Lower leg skin (tissue), 4 donors: ENCODE data around the gene SLC16A8. TPM values are rescaled to one million over a fixed set of nuclear protein-coding genes. Genes with fewer than 3 reads are reported as not detected.

Experiments
- DNase-seq, 2 donors: peaks; one replicate each; pipeline ENCODE4 v3.0.0-alpha.2; 2019; ENCODE audit warnings: low spot score in 2 of 2
- H3K4me3 ChIP-seq: fragments of 200-600 bp; sonication (generic); 2 replicates; pipeline ENCODE4 v1.5.1; 2017; ENCODE audit warnings: mild to moderate bottlenecking, low read depth; ENCODE audit not compliant: poor library complexity, severe bottlenecking
- POLR2A ChIP-seq, 2 donors: fragments of 450-650 bp; IDR thresholded peaks; one replicate each; pipeline ENCODE4 v1.6.1; 2016 to 2017; ENCODE audit warnings: antibody characterized with exemption in 2 of 2, mild to moderate bottlenecking in 1 of 2, moderate library complexity in 1 of 2
- whole genome bisulfite sequencing, 2 donors: methylation state at CpG; one replicate each; pipeline ENCODE4 v1.1.5; 2018; 5-methylcytosine and 5-hydroxymethylcytosine counted together
- intact Hi-C: fragments of 100-400 bp; cut with DNase I; formaldehyde crosslinking; loops from one replicate; pipeline ENCODE4 v1.15.0; 2023; ENCODE audit warnings: low total_unique reads
- total RNA-seq, 4 donors: library from RNA; depleted of rRNA; stranded (reverse); fragments of >200 nt; gene quantifications; one replicate each; pipeline ENCODE4 v1.1.0, GENCODE V29; 2016
- TF ChIP-seq, protein P1 (sequence below), 3 donors: fragments of 450-650 bp; IDR thresholded peaks; one replicate each; pipeline ENCODE4 v1.5.1; 2016; ENCODE audit warnings: antibody characterized with exemption in 3 of 3, mild to moderate bottlenecking in 3 of 3, moderate library complexity in 2 of 3

SLC16A8 gene
- total RNA-seq, 4 donors from 2014 or later: 0.13 to 0.80 (median 0.33) TPM

DNA sequence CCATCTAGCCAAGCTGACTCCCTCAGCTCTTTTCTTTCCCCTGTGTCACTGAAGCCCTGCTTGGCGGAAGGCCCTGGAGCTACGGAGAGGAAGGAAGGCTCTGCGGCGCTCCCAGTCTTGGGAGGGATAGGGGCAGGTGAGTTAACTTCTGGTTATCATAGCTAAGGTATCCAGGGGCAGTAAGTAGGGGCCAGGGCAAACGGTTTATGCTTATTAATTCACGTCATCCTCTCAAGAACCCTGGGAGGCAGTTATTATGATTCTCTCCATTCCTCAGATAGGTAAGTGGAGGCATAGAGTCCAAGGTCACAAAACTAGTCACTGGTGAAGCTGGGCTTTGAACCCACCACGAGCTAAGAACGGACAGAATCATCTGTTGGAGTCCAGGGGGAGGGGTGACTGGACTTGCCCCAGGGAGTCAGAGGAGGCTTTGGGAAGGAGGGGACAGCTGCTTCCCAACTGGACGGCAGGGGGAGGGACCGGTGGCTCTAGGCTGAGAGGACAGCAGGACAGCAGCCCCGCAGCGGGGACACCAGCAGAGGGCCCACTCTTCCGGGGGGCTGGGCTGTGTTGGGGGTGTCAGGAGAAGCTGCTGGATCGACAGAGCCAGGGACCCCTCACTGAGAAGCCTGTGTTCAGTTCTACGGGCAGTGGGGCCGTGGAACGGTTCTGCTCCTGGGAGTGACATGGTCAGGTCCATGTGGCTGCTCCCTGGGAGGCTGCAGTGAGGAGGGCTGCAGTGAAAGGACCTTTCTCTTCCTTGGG, 23.0 kb upstream of the SLC16A8 start:
- DNase-seq: no peak
- WGBS, 2 donors: 74 to 79% methylated on average over 17 of the region's 17 CpGs
- TF ChIP-seq POLR2A (IDR thresholded peaks at IDR 0.05): no peak
- TF ChIP-seq, protein P1, sequence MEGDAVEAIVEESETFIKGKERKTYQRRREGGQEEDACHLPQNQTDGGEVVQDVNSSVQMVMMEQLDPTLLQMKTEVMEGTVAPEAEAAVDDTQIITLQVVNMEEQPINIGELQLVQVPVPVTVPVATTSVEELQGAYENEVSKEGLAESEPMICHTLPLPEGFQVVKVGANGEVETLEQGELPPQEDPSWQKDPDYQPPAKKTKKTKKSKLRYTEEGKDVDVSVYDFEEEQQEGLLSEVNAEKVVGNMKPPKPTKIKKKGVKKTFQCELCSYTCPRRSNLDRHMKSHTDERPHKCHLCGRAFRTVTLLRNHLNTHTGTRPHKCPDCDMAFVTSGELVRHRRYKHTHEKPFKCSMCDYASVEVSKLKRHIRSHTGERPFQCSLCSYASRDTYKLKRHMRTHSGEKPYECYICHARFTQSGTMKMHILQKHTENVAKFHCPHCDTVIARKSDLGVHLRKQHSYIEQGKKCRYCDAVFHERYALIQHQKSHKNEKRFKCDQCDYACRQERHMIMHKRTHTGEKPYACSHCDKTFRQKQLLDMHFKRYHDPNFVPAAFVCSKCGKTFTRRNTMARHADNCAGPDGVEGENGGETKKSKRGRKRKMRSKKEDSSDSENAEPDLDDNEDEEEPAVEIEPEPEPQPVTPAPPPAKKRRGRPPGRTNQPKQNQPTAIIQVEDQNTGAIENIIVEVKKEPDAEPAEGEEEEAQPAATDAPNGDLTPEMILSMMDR (IDR thresholded peaks at IDR 0.05): no peak
- intact Hi-C loops: no loop called here
- H3K4me3 ChIP-seq: no peak overlapping the region

DNA sequence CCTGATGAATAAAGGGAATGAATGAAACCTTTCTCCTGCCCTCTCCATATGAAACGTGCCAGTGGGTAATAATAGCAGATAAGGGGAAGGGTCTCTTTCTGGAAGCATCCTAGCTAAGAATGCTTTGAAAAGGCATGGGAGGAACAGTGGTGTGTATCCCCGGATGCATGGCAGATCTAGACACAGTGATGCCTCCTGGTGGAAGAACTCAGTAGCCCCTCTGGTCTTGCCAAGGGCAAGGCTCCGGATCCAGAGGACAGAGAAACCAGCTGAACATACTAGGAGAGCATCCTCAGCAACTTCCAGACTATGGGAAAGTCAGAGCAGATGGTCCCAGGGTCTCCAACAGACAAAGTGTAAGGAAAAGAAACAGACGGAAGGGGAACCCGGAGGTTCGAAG, 20.1 kb upstream of the SLC16A8 start:
- DNase-seq: no peak
- 76 to 83% methylated on average over 6 of the region's 6 CpGs for WGBS, 2 donors
- no peak for TF ChIP-seq POLR2A (IDR thresholded peaks at IDR 0.05)
- TF ChIP-seq, protein P1 (IDR thresholded peaks at IDR 0.05): no peak
- intact Hi-C loops: no loop called here
- H3K4me3 ChIP-seq: no peak overlapping the region

DNA sequence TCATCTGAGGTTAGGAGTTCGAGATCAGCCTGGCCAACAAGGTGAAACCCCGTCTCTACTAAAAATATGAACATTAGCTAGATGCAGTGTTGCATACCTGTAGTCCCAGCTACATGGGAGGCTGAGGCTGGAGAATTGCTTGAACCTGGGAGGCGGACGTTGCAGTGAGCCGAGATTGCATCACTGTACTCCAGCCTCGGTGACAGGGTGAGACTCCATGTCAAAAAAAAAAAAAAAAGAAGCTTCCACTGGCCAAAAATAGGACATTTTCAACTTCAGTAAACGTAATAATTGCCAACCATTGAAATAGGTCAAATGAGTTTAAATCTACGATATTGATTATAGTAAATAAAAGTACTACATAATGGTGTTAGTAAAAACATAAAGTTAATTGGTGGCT, 19.7 kb upstream of the SLC16A8 start:
- WGBS, 2 donors: 68 to 75% methylated on average over 8 of the region's 8 CpGs
- TF ChIP-seq, protein P1 (IDR thresholded peaks at IDR 0.05): no peak
- TF ChIP-seq POLR2A (IDR thresholded peaks at IDR 0.05): no peak
- DNase-seq: no peak
- H3K4me3 ChIP-seq: no peak overlapping the region
- intact Hi-C loops: no loop called here

DNA sequence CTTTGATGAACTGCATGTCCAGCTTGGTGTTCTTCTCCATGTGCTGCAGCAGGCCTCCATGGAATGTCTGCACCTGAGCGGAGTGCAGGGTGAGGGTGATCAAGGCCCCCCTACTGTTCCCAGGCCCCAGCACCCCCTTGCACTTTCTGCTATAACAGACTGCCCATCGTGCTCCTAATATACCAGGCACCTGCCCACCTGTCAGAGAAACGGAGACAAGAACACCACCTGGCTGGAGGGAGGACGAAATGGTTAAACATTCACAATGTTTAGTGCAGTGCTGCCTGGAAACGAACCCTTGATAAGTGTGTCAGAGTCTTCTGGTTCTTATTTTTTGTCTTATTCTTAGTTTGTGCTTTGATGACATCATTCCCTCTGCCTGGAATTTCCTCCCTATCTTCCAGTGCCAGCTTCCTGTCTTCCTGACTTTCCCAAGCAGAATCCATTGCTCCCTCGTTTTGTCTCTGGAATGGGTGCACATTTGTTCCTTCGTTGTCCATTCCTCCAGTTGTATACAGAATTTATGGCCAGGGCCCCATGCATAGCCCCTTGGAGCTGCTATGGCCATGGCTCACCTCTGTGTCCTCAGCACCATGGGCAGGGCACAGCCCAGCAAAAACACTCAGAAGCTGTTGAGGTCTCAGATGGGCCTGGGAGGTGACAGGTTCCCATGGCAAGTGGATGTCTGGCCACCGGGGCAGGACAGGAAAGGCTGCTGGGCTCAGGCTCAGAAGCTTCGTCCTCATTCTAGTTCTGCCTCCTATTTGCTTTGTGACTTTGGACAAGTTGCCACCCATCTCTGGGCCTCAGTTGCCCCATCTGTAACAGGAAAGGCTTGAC, 14.6 kb upstream of the SLC16A8 start:
- no peak overlapping the region for H3K4me3 ChIP-seq
- no peak for DNase-seq
- 66 to 73% methylated on average over 9 of the region's 9 CpGs for WGBS, 2 donors
- intact Hi-C loops: no loop called here
- TF ChIP-seq, protein P1 (IDR thresholded peaks at IDR 0.05): no peak
- no peak for TF ChIP-seq POLR2A (IDR thresholded peaks at IDR 0.05)

DNA sequence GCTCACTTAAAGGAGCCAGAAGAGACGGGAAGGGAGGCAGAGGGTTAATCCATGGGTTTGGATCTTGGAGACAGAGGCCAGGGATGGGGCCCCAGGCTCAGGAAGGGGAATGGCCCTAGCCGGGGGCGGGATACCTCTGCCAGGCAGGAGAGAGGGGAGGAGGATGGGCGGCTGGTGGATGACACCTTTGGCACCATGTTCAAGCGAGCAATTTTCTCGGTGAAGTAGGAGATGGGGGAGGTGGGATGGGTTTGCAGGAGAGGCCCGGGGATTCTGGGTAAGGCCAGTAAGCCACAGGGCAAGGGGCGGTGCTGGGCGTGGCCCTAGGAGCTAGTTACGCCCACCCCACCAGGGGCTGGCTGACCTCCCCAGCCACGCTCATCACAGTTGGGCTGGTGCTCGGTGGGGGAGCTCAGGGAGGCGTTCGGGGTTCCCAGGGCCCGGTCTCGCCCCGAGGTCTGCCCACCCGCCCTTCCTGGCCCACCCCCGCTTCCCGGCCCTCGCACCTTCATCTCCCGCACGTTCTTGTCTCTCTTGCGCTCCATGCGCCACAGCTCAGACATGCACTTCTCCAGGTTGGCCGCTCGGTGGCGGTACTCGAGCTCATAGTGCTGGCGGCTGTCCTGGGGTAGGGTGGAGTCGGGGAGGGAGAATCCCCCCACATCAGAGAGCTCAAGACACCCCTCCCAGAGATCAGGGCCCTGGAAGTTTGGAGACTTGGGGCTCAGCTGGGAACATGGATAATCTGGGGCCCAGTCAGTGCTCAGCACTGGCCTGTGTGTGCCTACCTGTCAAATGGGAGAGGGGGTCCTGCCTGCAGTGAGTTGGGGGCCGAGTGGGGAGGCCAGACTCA, 13.8 kb upstream of the SLC16A8 start:
- no peak for TF ChIP-seq POLR2A (IDR thresholded peaks at IDR 0.05)
- WGBS, 2 donors: 54 to 57% methylated on average over 22 to 28 of the region's 32 CpGs
- intact Hi-C loops: no loop called here
- DNase-seq: no peak
- H3K4me3 ChIP-seq: no peak overlapping the region
